ENCODE measurements around the gene RIMBP2.

Gene RIMBP2

GRCh38 chr12:130729344-130729743, 13.2 kb upstream of the RIMBP2 start:
- DNase-seq: no peak

- DNase-seq: no peak
These were observed 12.3 kb upstream of the RIMBP2 start for GRCh38 chr12:130728158-130729058.

GRCh38 chr12:130719263-130719859, 3.3 kb upstream of the RIMBP2 start:
- DNase-seq: no peak

- no peak for DNase-seq
These were observed 1.7 kb upstream of the RIMBP2 start for GRCh38 chr12:130717752-130718151.

GRCh38 chr12:130716969-130717366, 869 bp upstream of the RIMBP2 start:
- no peak for DNase-seq

- no peak for DNase-seq
These were observed 725 bp downstream of the RIMBP2 start for GRCh38 chr12:130715150-130715997.

GRCh38 chr12:130714591-130715149, 1.4 kb downstream of the RIMBP2 start:
- DNase-seq: peak in 1 of 3 donors; percentile 1

- no peak for DNase-seq
These were observed 2.0 kb downstream of the RIMBP2 start for GRCh38 chr12:130714091-130714590.

GRCh38 chr12:130713581-130713991, 2.5 kb downstream of the RIMBP2 start:
- DNase-seq: no peak

- DNase-seq: no peak
These were observed 3.6 kb downstream of the RIMBP2 start for GRCh38 chr12:130712346-130713065.

- DNase-seq: no peak
These were observed 4.3 kb downstream of the RIMBP2 start for GRCh38 chr12:130711756-130712155.

- no peak for DNase-seq
These were observed 5.4 kb downstream of the RIMBP2 start for GRCh38 chr12:130710733-130711080.

- no peak for DNase-seq
These were observed 5.9 kb downstream of the RIMBP2 start for GRCh38 chr12:130709971-130710732.

- no peak for DNase-seq
These were observed 6.7 kb downstream of the RIMBP2 start for GRCh38 chr12:130709151-130709970.

GRCh38 chr12:130708648-130709047, 7.5 kb downstream of the RIMBP2 start:
- no peak for DNase-seq

- DNase-seq: no peak
These were observed 8.6 kb downstream of the RIMBP2 start for GRCh38 chr12:130707571-130707891.

- no peak for DNase-seq
These were observed 9.1 kb downstream of the RIMBP2 start for GRCh38 chr12:130706885-130707570.

- DNase-seq: no peak
These were observed 9.8 kb downstream of the RIMBP2 start for GRCh38 chr12:130706311-130706710.

- no peak for DNase-seq
These were observed 10.8 kb downstream of the RIMBP2 start for GRCh38 chr12:130705178-130705822.

- DNase-seq: no peak
These were observed 11.5 kb downstream of the RIMBP2 start for GRCh38 chr12:130704606-130705005.
